Inflammatory macrophage treated with lipopolysaccharide for 4 hours (primary cell): ENCODE results near the gene BATF3.
A peak's percentile ranks its signal among the peaks of the same experiment; 100 is the strongest.
"Not testable (repeated sequence)": the region's sequence is repeated elsewhere in the genome, so short reads cannot be mapped to it uniquely, and the experiment has no call there.

Experiments used
- DNase-seq: peaks from one replicate; pipeline ENCODE4 v3.0.0-alpha.2; 2020

The BATF3 gene

DNA sequence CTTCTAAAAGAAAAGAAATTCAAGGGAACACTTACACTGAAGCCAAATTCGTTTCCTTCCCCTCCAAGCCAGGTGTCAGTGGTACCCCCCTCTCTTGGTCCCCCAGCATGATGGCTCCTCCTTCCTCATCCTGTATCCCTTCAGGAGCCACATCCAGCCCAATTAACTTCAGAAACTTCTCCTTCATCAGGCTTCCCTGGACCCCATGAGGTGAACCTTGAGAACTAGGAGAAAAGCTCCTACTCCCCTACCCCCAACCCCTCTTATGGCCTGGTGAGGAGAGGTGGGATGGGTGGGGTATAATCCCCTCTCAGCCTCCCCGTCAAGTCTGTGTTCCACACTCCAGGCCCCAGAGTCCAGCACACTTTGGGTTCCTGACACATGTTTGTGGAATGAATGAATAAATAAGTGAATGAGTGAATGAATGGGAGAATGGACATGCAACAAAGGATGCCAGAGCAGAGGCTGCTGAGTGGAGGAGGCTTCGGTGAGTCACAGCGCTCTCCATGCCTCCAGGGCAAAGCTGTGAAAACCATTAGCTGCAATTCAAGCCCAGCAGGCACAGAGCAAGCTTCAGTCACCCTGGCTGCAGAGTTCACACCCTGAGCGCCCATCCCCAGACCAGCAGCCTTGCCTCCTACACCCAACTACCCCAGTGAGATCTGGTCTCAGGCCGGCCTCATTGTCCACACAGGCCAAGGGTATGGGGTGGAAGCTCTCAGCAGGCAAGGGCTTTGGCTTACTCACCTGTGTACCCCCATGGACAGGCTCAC, 43.8 kb downstream of the BATF3 start:
- DNase-seq = no peak

DNA sequence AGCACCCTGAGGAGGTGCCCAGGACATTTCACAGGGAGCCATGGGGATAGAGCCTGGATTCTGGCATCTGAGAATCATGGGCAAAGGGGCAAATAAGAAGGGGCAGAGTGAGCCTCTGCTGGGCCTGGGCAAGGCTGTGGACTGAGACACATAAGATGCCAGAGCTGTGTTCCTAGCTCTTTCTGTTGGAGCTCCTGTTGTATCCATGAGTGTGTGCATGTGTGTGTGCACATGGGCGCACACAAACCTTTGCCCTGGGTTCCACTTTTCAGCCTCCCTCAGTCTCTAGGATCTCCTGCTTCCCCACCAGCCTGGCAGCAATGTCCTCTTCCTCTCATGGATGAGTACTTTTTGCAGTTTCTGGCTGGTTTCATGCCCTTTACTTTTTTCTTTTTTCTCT, 47.0 kb downstream of the BATF3 start:
- no peak for DNase-seq

DNA sequence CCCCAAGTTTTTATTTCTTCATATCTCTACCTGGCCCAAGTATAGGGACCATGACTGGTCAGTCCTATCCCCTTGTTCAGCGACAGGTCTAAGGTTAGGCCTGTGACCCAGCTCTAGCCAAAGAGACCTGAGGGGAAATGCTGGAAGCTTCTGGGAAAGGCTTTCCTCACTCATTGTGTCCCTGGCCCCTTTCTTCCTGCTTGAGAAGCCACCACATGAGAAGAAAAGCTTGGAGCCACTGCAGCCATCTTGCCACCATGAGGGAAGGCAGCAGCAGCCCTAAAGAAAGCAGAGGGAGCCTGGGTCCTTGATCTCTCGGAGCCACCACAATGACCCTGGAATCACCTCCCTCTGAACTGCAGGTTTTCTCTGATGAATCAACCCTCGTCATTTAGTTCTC, 47.7 kb downstream of the BATF3 start:
- DNase-seq = no peak

DNA sequence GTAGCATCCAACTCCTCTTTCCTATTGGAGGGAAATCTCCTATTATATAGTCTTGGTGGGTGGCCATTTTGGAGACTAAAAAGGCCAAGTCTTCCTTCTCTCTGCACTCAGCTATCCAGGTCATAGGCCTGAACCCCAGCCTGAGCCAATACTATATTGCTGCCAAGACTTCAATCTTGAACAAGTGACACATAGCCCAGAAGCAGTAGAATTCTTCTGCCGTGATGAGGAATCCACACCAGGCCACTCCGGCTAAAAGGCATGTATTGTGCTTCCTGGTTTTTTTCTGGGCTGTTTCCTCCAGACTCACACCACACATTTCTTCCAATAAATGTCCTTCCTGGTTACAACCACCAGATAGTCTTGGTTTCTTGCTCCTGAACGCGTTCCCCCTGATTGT, 48.1 kb downstream of the BATF3 start:
- no peak for DNase-seq

DNA sequence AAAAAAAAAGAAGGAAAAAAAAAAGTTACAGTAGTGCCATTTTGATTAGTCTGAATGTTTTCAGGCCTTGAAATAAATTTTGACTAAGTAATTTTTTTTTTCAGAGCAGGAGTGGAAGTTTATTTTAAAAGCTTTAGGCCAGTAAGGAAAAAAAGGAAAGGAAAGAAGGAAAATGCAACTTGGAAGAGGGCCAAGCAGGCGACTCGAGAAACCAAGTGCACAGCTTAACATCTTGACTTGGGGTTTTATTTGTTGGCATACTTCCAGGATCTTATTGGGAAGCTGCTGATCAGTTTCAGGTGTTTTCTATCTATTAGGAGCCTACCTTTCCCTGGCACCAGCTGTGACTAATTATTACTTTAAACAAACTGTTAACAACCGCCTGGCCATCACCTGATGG, 49.4 kb downstream of the BATF3 start:
- no peak for DNase-seq

DNA sequence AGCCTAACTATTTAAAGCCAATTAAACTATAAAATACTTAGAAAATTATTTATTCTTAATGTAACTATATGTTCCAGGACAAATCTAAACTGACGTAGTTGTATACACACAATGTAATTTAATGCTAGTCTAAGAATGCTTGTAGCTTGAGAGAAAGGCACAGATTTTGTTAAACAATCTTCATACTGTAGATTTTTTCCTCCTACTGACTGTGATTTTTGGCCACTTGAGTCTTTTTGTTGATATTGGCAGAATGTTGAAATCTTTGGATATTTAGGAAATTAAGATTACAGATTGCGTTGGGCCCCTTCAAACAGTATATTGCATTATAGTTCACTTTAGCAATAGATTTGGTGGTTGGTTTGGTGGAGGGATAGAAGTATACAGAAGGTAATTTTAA, 50.6 kb downstream of the BATF3 start:
- no peak for DNase-seq

DNA sequence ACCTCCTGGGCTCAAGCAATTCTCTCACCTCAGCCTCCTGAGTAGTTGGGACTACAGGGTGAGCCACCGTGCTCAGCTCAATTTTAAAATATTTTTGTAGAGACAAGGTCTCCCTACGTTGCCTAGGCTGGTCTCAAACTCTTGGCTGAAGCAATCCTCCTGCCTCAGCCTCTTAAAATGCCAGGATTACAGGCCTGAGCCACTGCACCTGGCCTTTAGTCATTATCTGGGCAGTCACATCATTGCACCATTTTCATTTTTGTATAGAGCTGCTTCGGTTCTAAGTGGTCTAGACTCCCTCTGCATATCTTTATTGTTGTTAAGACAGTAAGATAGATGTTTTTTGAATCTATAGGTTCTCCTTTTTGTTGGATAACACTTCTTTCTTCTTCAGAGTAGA, 51.2 kb downstream of the BATF3 start:
- DNase-seq = no peak

DNA sequence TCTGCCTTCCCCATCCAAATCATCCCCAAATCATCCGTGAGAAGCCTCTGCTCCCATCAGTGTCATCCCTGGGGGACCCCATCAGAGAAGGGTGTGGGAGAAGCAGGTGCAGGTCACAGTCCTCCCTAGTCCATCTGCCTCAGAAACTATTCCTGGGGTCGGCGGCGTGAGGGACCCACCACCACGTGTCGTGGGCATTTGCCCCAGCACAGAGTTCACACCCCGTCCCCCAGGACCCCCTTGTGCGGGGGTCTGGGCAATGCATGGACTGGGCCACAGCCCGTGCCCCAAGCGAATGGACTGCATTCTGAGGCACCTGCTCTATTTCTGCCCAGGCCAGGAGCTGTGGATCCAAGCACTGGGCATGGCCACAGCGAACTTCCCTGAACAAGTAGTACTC, 52.6 kb downstream of the BATF3 start:
- DNase-seq = no peak

DNA sequence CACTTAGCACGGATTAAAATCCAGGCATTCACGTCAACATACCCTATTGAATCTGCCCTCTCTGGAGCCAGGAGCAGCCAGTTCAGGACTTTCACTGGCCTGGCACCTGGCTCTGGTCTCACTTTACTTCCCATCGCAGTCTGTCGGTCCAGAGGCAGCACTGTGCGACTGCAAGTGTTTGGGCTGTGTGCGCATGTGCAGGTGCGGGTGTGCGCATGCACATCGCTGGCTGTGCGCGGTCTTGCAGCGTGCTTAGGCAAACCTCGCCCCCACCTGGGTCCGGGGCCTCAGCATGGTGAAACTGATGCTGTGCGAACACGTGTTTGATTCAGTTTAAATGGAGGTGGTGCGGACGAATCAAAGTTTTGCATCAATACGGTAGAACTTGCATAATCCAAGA, 53.1 kb downstream of the BATF3 start:
- DNase-seq = no peak

DNA sequence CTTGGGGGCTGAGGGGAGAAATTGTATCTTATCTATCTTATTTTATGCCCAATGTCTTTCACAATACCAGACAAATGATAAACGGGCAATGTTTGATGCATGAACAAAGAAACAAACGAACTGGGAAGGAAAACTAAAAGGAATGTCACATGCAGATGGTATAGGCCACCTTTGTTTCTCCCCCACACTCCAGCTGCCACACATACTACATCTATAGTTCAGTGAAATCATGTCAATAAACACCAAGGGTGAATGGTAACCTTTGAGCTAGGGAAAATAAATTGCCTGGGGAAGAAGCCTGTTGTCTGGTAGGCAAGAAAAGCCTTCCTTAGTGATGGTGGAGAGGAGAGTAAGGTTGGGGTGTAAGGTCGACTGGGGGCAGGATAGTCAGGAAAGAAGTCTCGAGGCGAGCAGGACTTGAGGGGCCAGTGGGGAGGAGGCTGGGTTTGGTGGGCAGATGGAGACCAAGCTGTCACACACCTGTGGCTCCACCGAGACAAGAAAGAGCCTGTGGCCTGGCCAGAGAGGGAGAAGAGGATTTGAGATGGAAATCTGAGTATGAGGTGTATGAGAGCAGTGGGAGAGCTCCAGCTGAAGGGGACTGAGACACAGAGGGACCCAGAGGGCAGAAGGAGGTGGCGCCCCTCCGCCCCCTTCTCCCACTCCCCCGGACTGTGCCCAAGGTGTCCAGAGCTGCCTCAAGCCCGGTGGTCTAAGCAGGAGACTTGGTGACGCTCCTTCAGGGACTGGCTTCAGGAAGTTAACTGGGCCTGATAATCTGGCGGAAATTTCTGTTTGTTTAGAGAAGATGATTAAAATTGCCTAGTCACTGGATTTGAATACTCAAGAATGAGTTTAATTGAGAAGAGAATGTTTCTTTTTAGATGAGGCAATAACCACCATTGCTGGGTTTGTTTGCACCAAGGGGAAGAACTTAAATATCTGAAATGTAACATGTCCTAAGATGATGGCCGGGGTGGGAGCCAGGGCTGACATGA, 53.8 kb downstream of the BATF3 start:
- no peak for DNase-seq

DNA sequence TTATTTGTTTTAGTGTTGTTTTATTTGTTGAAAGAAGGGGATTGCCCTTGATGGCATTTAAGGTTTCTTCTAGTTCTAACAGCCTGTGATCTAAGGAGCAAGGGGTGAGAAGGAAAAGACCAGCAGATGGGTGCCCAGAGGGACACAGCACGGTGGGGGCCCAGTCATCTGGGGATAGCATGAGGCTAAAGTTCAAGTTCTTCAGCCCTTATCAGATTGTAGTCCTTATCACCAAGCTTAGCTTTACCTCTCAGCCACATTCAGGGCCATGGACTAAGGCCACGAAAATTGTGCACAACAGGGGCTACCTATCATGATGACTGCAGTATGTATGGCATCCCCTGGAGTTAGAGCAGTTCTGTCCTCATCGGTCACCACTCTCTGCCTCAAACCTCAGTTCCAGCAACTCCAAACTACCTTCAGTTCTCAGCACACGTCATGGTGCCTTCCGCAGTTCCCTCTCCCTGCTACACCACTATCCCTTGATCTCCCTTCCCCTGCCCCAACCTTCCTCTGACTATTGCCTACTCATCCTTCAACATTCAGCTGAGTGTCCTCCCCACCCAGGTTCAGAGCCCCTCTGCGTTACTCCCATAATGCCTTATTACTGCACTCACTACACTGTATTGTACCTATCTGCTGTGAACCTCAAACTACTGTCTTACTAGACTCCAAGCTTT, 54.6 kb downstream of the BATF3 start:
- DNase-seq = no peak

DNA sequence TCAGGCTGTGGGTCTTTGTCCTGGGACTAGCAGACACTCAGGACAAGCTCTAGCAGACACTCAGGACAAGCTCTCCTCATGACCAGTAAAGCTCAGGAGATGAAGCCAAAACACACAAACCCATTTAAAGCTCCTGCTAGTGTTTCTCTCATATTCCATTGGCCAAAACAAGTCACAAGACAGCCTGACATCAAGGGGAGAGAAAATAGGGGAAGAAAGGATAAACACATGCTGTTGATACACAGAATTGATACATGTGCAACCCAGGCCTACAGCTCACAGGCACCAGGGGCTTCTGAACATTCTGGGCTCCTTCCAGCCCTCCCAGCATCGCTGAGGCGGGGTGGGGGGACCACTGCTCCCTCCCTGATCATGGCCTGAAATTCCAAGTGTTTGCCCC, 55.8 kb downstream of the BATF3 start:
- DNase-seq = no peak

DNA sequence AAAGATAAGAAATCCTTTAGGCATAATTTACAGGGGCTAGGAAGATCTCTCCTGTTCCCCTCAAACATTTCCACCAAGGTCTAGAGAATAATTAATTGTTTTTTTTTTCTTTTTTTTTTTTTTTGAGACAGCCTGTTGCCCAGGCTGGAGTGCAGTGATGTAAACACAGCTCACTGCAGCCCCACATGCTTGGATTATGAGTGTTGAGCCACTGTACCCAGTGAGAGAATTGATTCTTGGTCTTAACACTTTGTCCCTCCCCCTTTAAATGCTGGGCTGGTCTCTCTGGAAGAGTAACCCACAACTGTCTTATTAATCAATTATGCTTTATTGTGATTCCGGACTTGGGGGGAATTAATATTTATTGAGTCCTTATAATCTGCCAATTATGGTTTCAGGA, 57.7 kb downstream of the BATF3 start:
- DNase-seq = no peak

DNA sequence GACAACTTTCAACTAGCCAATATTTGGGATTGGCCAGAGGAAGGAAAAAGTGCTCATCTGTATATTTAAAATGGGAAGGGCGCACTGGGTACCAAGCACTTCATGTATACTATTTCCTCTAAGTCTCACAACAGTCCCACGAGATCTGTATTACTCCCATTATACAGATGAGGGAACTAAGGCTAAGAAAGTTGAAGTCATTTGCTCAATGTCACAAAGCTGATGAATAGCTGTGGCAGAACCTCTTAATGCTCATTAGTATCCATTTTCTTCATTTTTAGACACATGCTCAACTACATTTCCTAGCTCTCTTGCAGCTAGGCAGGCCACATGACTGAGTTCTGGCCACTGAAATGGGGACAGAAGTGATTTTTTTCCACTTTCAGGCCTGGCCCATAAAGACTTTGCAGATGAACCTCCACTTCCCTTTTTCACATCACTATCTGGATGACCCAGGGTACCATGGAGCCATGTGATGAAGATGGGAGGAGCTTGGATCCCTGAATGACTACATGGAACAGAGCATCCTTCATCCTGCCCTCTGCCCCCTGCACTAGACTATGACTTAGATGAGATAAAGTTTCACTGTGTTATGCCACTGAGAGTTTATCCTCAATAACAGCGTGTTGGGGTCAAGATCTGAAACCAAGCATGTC, 59.3 kb downstream of the BATF3 start:
- DNase-seq = peak; percentile 66

DNA sequence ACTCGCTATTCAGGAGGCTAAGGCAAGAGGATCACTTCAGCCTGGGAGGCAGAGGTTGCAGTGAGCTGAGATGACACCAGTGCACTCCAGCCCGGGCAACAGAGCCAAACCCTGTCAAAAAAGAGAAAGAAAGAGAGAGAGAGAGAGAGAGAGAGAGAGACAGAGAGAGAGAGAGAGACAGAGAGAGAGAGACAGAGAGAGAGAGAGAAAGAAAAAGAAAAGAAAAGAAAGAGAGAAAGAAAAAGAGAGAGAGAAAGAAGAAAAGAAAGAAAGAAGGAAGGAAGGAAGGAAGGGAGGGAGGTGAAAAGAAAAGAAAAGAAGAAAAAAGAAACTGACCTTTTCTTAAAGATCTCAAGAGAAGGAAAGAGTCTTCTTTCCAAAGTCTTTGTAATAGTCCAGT, 60.1 kb downstream of the BATF3 start:
- DNase-seq = not testable (repeated sequence)

DNA sequence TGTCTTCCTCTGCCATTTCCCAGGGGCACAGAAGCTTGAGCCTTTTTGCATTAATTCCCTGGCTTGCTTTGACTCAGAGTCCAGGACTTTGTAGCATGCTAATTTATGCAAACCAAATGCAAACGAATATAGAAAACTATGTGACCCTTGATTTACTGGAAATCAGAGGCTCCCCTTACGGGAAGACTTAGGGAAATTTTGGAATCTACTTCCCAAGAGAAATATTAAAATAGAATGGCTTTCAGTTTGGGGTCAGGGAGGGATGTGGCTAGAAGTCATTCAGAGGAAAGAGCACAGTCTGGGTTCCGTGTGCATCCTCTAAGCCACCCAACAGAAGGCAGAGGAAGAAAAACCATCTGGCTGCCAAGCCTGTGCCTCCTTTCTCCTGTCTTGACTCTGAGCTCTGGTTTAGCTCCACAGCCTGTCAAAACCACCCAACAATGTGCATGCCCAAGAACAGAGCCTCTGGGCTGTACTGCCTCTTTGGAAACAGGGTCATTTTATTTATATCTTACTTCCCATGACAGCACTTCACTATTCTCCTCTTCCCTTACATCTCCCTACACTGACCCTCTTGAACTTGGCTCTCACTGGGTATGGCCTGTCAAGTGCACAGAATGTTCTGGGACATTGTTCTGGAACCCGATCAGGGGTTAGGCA, 61.0 kb downstream of the BATF3 start:
- peak; percentile 20 for DNase-seq

DNA sequence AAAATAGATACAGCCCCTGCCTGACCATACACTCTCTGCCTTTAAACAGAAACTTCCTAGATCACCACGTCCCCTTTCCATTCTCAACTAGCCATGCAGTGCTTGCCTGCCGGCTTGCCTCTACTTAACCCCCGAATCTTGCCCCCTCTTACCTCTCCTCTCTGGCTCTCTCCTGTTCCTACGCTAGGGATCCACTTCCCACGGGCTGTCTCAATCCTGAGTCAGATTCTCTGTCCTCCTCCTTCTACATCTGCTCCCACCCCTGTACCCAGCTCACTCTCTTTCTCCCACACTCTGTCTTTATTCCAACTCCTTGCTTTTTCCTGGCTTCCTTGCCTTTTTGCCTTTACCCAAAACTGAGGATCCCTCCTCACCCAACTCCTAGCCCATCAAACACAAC, 61.7 kb downstream of the BATF3 start:
- no peak for DNase-seq
